SW480 (cell line): Measurements from ENCODE around the gene MAST4.
A peak's percentile ranks its signal among the peaks of the same experiment; 100 is the strongest.

Experiments used
- DNase-seq: peaks from one replicate; pipeline ENCODE4 v3.0.0-alpha.2; 2016; ENCODE audit warnings: low spot score

Gene MAST4

GRCh38 chr5:67133217-67133616 is 537.0 kb downstream of the MAST4 start:
- no peak for DNase-seq

GRCh38 chr5:67133776-67134175 is 537.6 kb downstream of the MAST4 start:
- no peak for DNase-seq

GRCh38 chr5:67135381-67135984 is 539.3 kb downstream of the MAST4 start:
- DNase-seq, result no peak

GRCh38 chr5:67139030-67139429 is 542.8 kb downstream of the MAST4 start:
- no peak for DNase-seq

GRCh38 chr5:67140413-67140812 is 544.2 kb downstream of the MAST4 start:
- no peak for DNase-seq

GRCh38 chr5:67141644-67142043 is 545.5 kb downstream of the MAST4 start:
- no peak for DNase-seq

- no peak for DNase-seq
These were observed 546.6 kb downstream of the MAST4 start for GRCh38 chr5:67142816-67143215.

GRCh38 chr5:67143549-67143948 is 547.4 kb downstream of the MAST4 start:
- DNase-seq, result no peak

GRCh38 chr5:67144183-67144639 is 548.0 kb downstream of the MAST4 start:
- no peak for DNase-seq

- no peak for DNase-seq
These were observed 550.4 kb downstream of the MAST4 start for GRCh38 chr5:67146574-67146973.

- no peak for DNase-seq
These were observed 550.8 kb downstream of the MAST4 start for GRCh38 chr5:67146981-67147380.

GRCh38 chr5:67147760-67148159 is 551.6 kb downstream of the MAST4 start:
- DNase-seq, result no peak

GRCh38 chr5:67149057-67149950 is 553.1 kb downstream of the MAST4 start:
- no peak for DNase-seq

GRCh38 chr5:67149951-67150523 is 553.8 kb downstream of the MAST4 start:
- no peak for DNase-seq

GRCh38 chr5:67152400-67152799 is 556.2 kb downstream of the MAST4 start:
- no peak for DNase-seq

GRCh38 chr5:67153292-67153691 is 557.1 kb downstream of the MAST4 start:
- DNase-seq, result no peak

- no peak for DNase-seq
These were observed 558.5 kb downstream of the MAST4 start for GRCh38 chr5:67154556-67155206.

- DNase-seq, result peak; percentile 30
These were observed 560.9 kb downstream of the MAST4 start for GRCh38 chr5:67156976-67157583.

- DNase-seq, result no peak
These were observed 564.1 kb downstream of the MAST4 start for GRCh38 chr5:67160272-67160671.

GRCh38 chr5:67160985-67161384 is 564.8 kb downstream of the MAST4 start:
- no peak for DNase-seq

- DNase-seq, result no peak
These were observed 565.6 kb downstream of the MAST4 start for GRCh38 chr5:67161767-67162166.

GRCh38 chr5:67163231-67163756 is 567.1 kb downstream of the MAST4 start:
- DNase-seq, result no peak
